A673 (cell line): Measurements from ENCODE around the gene FNIP1.
"Not testable (repeated sequence)": the region's sequence is repeated elsewhere in the genome, so short reads cannot be mapped to it uniquely, and the experiment has no call there.

ENCODE experiments used
- EZH2 ChIP-seq: fragments of 200-600 bp; sonication (generic); IDR thresholded peaks from 2 replicates; pipeline ENCODE4 v1.6.1; 2017; ENCODE audit warnings: borderline replicate concordance, low read depth, mild to moderate bottlenecking, mixed read lengths, antibody characterized with exemption, low read length; ENCODE audit not compliant: poor library complexity, severe bottlenecking
- TF ChIP-seq, protein P1 (sequence below): fragments of 300-800, 200-600 bp; sonication (generic); conservative IDR thresholded peaks from 2 replicates; pipeline ENCODE4 v1.5.1; 2017; ENCODE audit warnings: low read depth, mild to moderate bottlenecking, antibody characterized with exemption, low read length, moderate library complexity, mixed read lengths

DNA sequence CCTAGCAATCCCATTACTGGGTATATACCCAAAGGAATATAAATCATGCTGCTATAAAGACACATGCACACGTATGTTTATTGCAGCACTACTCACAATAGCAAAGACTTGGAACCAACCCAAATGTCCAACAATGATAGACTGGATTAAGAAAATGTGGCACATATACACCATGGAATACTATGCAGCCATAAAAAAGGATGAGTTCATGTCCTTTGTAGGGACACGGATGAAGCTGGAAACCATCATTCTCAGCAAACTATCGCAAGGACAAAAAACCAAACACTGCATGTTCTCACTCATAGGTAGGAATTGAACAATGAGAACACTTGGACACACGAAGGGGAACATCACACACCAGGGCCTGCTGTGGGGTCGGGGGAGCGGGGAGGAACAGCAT is 61.9 kb downstream of the FNIP1 start:
- TF ChIP-seq, protein P1, sequence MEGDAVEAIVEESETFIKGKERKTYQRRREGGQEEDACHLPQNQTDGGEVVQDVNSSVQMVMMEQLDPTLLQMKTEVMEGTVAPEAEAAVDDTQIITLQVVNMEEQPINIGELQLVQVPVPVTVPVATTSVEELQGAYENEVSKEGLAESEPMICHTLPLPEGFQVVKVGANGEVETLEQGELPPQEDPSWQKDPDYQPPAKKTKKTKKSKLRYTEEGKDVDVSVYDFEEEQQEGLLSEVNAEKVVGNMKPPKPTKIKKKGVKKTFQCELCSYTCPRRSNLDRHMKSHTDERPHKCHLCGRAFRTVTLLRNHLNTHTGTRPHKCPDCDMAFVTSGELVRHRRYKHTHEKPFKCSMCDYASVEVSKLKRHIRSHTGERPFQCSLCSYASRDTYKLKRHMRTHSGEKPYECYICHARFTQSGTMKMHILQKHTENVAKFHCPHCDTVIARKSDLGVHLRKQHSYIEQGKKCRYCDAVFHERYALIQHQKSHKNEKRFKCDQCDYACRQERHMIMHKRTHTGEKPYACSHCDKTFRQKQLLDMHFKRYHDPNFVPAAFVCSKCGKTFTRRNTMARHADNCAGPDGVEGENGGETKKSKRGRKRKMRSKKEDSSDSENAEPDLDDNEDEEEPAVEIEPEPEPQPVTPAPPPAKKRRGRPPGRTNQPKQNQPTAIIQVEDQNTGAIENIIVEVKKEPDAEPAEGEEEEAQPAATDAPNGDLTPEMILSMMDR = not testable (repeated sequence)
- TF ChIP-seq EZH2 = not testable (repeated sequence)
